Keratinocyte (primary cell): ENCODE results near the gene MICAL3. TPM values are rescaled to one million over a fixed set of nuclear protein-coding genes. Genes with fewer than 3 reads are reported as not detected.
"Not testable (repeated sequence)": the region's sequence is repeated elsewhere in the genome, so short reads cannot be mapped to it uniquely, and the experiment has no call there.

Experiments used
- DNase-seq: peaks from one replicate; pipeline ENCODE4 v3.0.0-alpha.2; 2011; ENCODE audit warnings: low read depth, missing footprints, low spot score
- FAIRE-seq: peaks from 2 replicates; lab custom pipeline; 2011; peaks lifted over from hg19 to GRCh38; lab: Jason Lieb, UNC
- H2AFZ ChIP-seq: 2 replicates; pipeline ENCODE4 v1.6.0; 2012; ENCODE audit warnings: low read length, control low read depth, inconsistent platforms; ENCODE audit not compliant: control insufficient read depth
- H3K27ac ChIP-seq: 2 replicates; pipeline ENCODE4 v1.5.1; 2011; ENCODE audit warnings: low read length; ENCODE audit not compliant: control insufficient read depth, insufficient read depth
- H3K27me3 ChIP-seq: 3 replicates; pipeline ENCODE4 v1.6.0; 2011; ENCODE audit warnings: low read length; ENCODE audit not compliant: control insufficient read depth, insufficient read depth; ENCODE audit errors: extremely low read depth
- H3K36me3 ChIP-seq, 2 experiments: 2 replicates in 1 of 2; 3 replicates in 1 of 2; pipeline ENCODE4 v1.5.1; 2011; ENCODE audit warnings: low read length in 2 of 2, mild to moderate bottlenecking in 1 of 2; ENCODE audit not compliant: control insufficient read depth in 2 of 2, insufficient read depth in 2 of 2; ENCODE audit errors: extremely low read depth in 1 of 2
- H3K4me1 ChIP-seq: 3 replicates; pipeline ENCODE4 v1.5.1; 2011; ENCODE audit warnings: low read length; ENCODE audit not compliant: control insufficient read depth, insufficient read depth; ENCODE audit errors: extremely low read depth
- H3K4me2 ChIP-seq: 3 replicates; pipeline ENCODE4 v1.6.0; 2011; ENCODE audit warnings: low read depth, low read length; ENCODE audit not compliant: control insufficient read depth, insufficient read depth; ENCODE audit errors: extremely low read depth
- H3K4me3 ChIP-seq, 3 experiments: fragments of 200-600 bp in 1 of 3; sonication (generic) in 1 of 3; 2 replicates in 2 of 3; 3 replicates in 1 of 3; pipeline ENCODE4 v1.5.1; 2011 to 2016; ENCODE audit warnings: low read length in 3 of 3, mild to moderate bottlenecking in 3 of 3, control low read depth in 2 of 3, inconsistent platforms in 1 of 3, low read depth in 1 of 3, mixed read lengths in 1 of 3, mixed run types in 1 of 3, moderate library complexity in 1 of 3; ENCODE audit not compliant: control insufficient read depth in 2 of 3, insufficient read depth in 2 of 3; ENCODE audit errors: extremely low read depth in 1 of 3
- H3K79me2 ChIP-seq: 2 replicates; pipeline ENCODE4 v1.6.0; 2012; ENCODE audit warnings: low read length; ENCODE audit not compliant: control insufficient read depth, insufficient read depth
- H3K9ac ChIP-seq: 3 replicates; pipeline ENCODE4 v1.6.0; 2011; ENCODE audit warnings: low read length; ENCODE audit not compliant: control insufficient read depth, insufficient read depth; ENCODE audit errors: extremely low read depth
- H3K9me1 ChIP-seq: 3 replicates; pipeline ENCODE4 v1.6.0; 2011; ENCODE audit warnings: low read length; ENCODE audit not compliant: control insufficient read depth, insufficient read depth; ENCODE audit errors: extremely low read depth
- H3K9me3 ChIP-seq: 2 replicates; pipeline ENCODE4 v1.5.1; 2012; ENCODE audit warnings: low read depth, low read length; ENCODE audit not compliant: control insufficient read depth
- H4K20me1 ChIP-seq: 3 replicates; pipeline ENCODE4 v1.6.0; 2011; ENCODE audit warnings: low read length; ENCODE audit not compliant: control insufficient read depth, insufficient read depth; ENCODE audit errors: extremely low read depth
- CTCF ChIP-seq, 3 experiments: IDR thresholded peaks in 1 of 3; conservative IDR thresholded peaks in 1 of 3; optimal IDR thresholded peaks in 1 of 3; 2 replicates in 2 of 3; 3 replicates in 1 of 3; pipeline versions ENCODE3 to v1.5.1; 2011; ENCODE audit warnings: low read length in 3 of 3, mild to moderate bottlenecking in 3 of 3, moderate library complexity in 2 of 3, control low read depth in 1 of 3, inconsistent platforms in 1 of 3; ENCODE audit not compliant: insufficient read depth in 2 of 3; ENCODE audit errors: extremely low read depth in 1 of 3
- EZH2 ChIP-seq: IDR thresholded peaks from one replicate; pipeline ENCODE4 v1.6.1; 2012; ENCODE audit warnings: inconsistent platforms, mild to moderate bottlenecking, low read length, moderate library complexity
- dilution Hi-C: fragments of 300-500 bp; cut with MboI; formaldehyde crosslinking; loops from one replicate; pipeline ENCODE4 v1.7.0; 2020; ENCODE audit warnings: low sequenced_read_pairs; ENCODE audit not compliant: extremely low pct_ligation_motif_present
- polyA plus RNA-seq, 5 experiments: library from polyadenylated mRNA; depleted of rRNA in 3 of 5; stranded (reverse) in 3 of 5; stranded (forward) in 1 of 5; unstranded in 1 of 5; fragments of >200 nt; gene quantifications; 1 replicate in 1 of 5; 2 replicates in 3 of 5; 3 replicates in 1 of 5; pipeline versions ENCODE4 v1.2.1 to v1.2.3, GENCODE V29; 2011 to 2012; ENCODE audit warnings: missing spikeins in 2 of 5, low read depth in 1 of 5, low replicate concordance in 1 of 5

MICAL3 gene
- polyA plus RNA-seq, 1 donor (not counting 4 experiments of a cell fraction or from before 2014, with no cell fraction given) = 27.9 TPM

- no peak for TF ChIP-seq EZH2
- TF ChIP-seq CTCF (optimal IDR thresholded peaks at IDR 0.05 in 1 of 3, IDR thresholded peaks at IDR 0.05 in 1 of 3, conservative IDR thresholded peaks at IDR 0.05 in 1 of 3; ENCODE audit: extremely low read depth in 1 of 3, insufficient read depth in 2 of 3, low read length in 3 of 3) = no peak
- H3K9me1 ChIP-seq = peaks cover 9% of the 10 kb centered on the region
- no peak for FAIRE-seq
- H3K27ac ChIP-seq = no peak overlapping the region
- no peak overlapping the region for H3K4me3 ChIP-seq
- H3K79me2 ChIP-seq = peaks cover 98% of the 10 kb centered on the region
- no peaks in the 10 kb centered on the region for H3K27me3 ChIP-seq
- H3K9me3 ChIP-seq = no peaks in the 10 kb centered on the region
- no peak overlapping the region for H2AFZ ChIP-seq
- H3K4me1 ChIP-seq = peaks cover 37% of the 10 kb centered on the region
- H3K36me3 ChIP-seq = peaks cover 3 to 4% of the 10 kb centered on the region in 2 experiments
- no peak overlapping the region for H3K9ac ChIP-seq
- DNase-seq = no peak
- dilution Hi-C loops = no loop called here
- H4K20me1 ChIP-seq = peaks cover 41% of the 10 kb centered on the region
- H3K4me2 ChIP-seq = no peak overlapping the region
Measured at GRCh38 chr22:17994424-17995108, 29.8 kb downstream of the MICAL3 start.

- dilution Hi-C loops = not testable (repeated sequence)
- peaks cover 45% of the 10 kb centered on the region for H3K4me1 ChIP-seq
Measured at GRCh38 chr22:17992976-17993375, 31.4 kb downstream of the MICAL3 start.

GRCh38 chr22:17991992-17992391, 32.4 kb downstream of the MICAL3 start:
- peaks cover 18% of the 10 kb centered on the region for H3K9me1 ChIP-seq
- H3K9ac ChIP-seq, H3K9me3 ChIP-seq, H3K36me3 ChIP-seq, H3K4me3 ChIP-seq, H2AFZ ChIP-seq, FAIRE-seq, dilution Hi-C loops, H3K4me2 ChIP-seq, H3K27me3 ChIP-seq, DNase-seq, H3K27ac ChIP-seq: not testable (repeated sequence)
- H3K79me2 ChIP-seq = peaks cover 96% of the 10 kb centered on the region
- peaks cover 45% of the 10 kb centered on the region for H3K4me1 ChIP-seq
- peaks cover 56% of the 10 kb centered on the region for H4K20me1 ChIP-seq

More at GRCh38 chr22:17992976-17993375, 31.4 kb downstream of the MICAL3 start:
- not testable (repeated sequence) for H3K36me3 ChIP-seq, H3K9me3 ChIP-seq, H3K9ac ChIP-seq, H3K4me3 ChIP-seq, FAIRE-seq, H2AFZ ChIP-seq, H3K27me3 ChIP-seq, H3K4me2 ChIP-seq, H3K27ac ChIP-seq, DNase-seq
- H4K20me1 ChIP-seq = peaks cover 52% of the 10 kb centered on the region
- peaks cover 16% of the 10 kb centered on the region for H3K9me1 ChIP-seq
- H3K79me2 ChIP-seq = peaks cover 96% of the 10 kb centered on the region
